Left lung (tissue), 10 donors: ENCODE results near the gene SPINK1. TPM values are rescaled to one million over a fixed set of nuclear protein-coding genes. Genes with fewer than 3 reads are reported as not detected.

Source experiments
- ATAC-seq: fragments of 200-7000 bp; cut with Tn5 transposase; one replicate; pipeline ENCODE4 v1.9.1; 2020; ENCODE audit warnings: moderate library complexity
- DNase-seq, 4 donors: peaks; one replicate each; pipeline ENCODE4 v3.0.0-alpha.2; 2013 to 2020
- H3K27ac ChIP-seq, 2 donors: fragments of 200-600 bp; sonication (generic) in 1 of 2; one replicate each; pipeline versions ENCODE4 v1.5.0 to v1.8.0; 2020 to 2021
- H3K27me3 ChIP-seq, 2 donors: fragments of 200-600 bp; sonication (generic) in 1 of 2; one replicate each; pipeline versions ENCODE4 v1.5.0 to v1.8.0; 2020 to 2021
- H3K36me3 ChIP-seq, 2 donors: fragments of 200-600 bp; sonication (generic) in 1 of 2; one replicate each; pipeline versions ENCODE4 v1.5.0 to v1.8.0; 2020 to 2021
- H3K4me1 ChIP-seq, 2 donors: fragments of 200-600 bp; one replicate each; pipeline ENCODE4 v1.8.0; 2021
- H3K4me3 ChIP-seq, 2 donors: fragments of 200-600 bp; sonication (generic) in 1 of 2; one replicate each; pipeline versions ENCODE4 v1.5.0 to v1.8.0; 2020 to 2021; ENCODE audit warnings: mild to moderate bottlenecking in 1 of 2
- H3K9me3 ChIP-seq, 2 donors: fragments of 200-600 bp; sonication (generic) in 1 of 2; one replicate each; pipeline versions ENCODE4 v1.5.0 to v1.8.0; 2020 to 2021
- CTCF ChIP-seq, 2 donors: fragments of 200-600 bp; sonication (generic) in 1 of 2; IDR thresholded peaks; one replicate each; pipeline versions ENCODE4 v1.5.0 to v1.8.0; 2021; ENCODE audit warnings: antibody characterized with exemption in 2 of 2
- intact Hi-C, 2 donors: fragments of 100-400 bp; cut with DNase I; formaldehyde crosslinking; loops; one replicate each; pipeline versions ENCODE4 v1.11.2 to v1.14.2; 2022
- polyA plus RNA-seq, 6 donors: library from polyadenylated mRNA; unstranded; fragments of 120-200 nt; gene quantifications; one replicate each; pipeline ENCODE4 v1.2.1, GENCODE V29; 2013; ENCODE audit not compliant: insufficient read length in 6 of 6
- total RNA-seq, 2 donors: library from RNA; stranded (reverse); fragmentation: NEBNext Ultra II Directional; extraction: Animal tissue kit (Norgen Biotek cat#: 25700); gene quantifications; one replicate each; pipeline ENCODE4 v1.2.1, GENCODE V29; 2021
- donor health status: DM: no; HTN: yes; CAD: no.
- donor health status: DM: no; HTN: no; CAD: no.

The SPINK1 gene
- total and polyA plus RNA-seq, 8 donors = 0.61 to 74.5 (median 1.4) TPM

GRCh38 chr5:147845618-147846017, 14.1 kb upstream of the SPINK1 start:
- Histone ChIP-seq H3K9me3 (no peaks in the 10 kb centered on the region), H3K27me3 (peaks cover 0 to 6% of the 10 kb centered on the region in 2 donors), H3K4me1 (no peaks in the 10 kb centered on the region), H3K36me3 (no peaks in the 10 kb centered on the region), H3K27ac (no peak overlapping the region), H3K4me3 (no peak overlapping the region)
- no peak for ATAC-seq
- no peak for DNase-seq
- no peak for TF ChIP-seq CTCF (IDR thresholded peaks at IDR 0.05)
- intact Hi-C loops = no loop called here

- intact Hi-C loops = no loop called here
- no peak for DNase-seq
- ATAC-seq = no peak
- Histone ChIP-seq H3K4me3 (no peak overlapping the region), H3K9me3 (no peaks in the 10 kb centered on the region), H3K27ac (no peak overlapping the region), H3K27me3 (peaks cover 0 to 6% of the 10 kb centered on the region in 2 donors), H3K36me3 (no peaks in the 10 kb centered on the region), H3K4me1 (no peaks in the 10 kb centered on the region)
- TF ChIP-seq CTCF (IDR thresholded peaks at IDR 0.05) = no peak
These were observed 13.4 kb upstream of the SPINK1 start for GRCh38 chr5:147844846-147845245.

- no peak for DNase-seq
- H3K27ac ChIP-seq = no peak overlapping the region
- no peaks in the 10 kb centered on the region for H3K9me3 ChIP-seq
- no peaks in the 10 kb centered on the region for H3K4me1 ChIP-seq
- H3K36me3 ChIP-seq = no peaks in the 10 kb centered on the region
- H3K27me3 ChIP-seq = peaks cover 0 to 6% of the 10 kb centered on the region in 2 donors
- intact Hi-C loops = no loop called here
- no peak for ATAC-seq
- no peak overlapping the region for H3K4me3 ChIP-seq
- TF ChIP-seq CTCF (IDR thresholded peaks at IDR 0.05) = no peak
These were observed 11.4 kb upstream of the SPINK1 start for GRCh38 chr5:147842869-147843268.

- Histone ChIP-seq H3K27ac (peak overlapping the region in 1 of 2 donors; percentile 16), H3K4me1 (no peaks in the 10 kb centered on the region), H3K36me3 (no peaks in the 10 kb centered on the region), H3K4me3 (no peak overlapping the region), H3K9me3 (no peaks in the 10 kb centered on the region), H3K27me3 (no peaks in the 10 kb centered on the region)
- TF ChIP-seq CTCF (IDR thresholded peaks at IDR 0.05) = no peak
- intact Hi-C loops = no loop called here
- DNase-seq (no peak), ATAC-seq (no peak)
These were observed 5.0 kb upstream of the SPINK1 start for GRCh38 chr5:147836439-147836838.

- ATAC-seq (peak; percentile 86), DNase-seq (no peak)
- no peaks in the 10 kb centered on the region for H3K9me3 ChIP-seq
- no peaks in the 10 kb centered on the region for H3K4me1 ChIP-seq
- H3K27me3 ChIP-seq = no peaks in the 10 kb centered on the region
- H3K4me3 ChIP-seq = no peak overlapping the region
- H3K27ac ChIP-seq = peak overlapping the region in 1 of 2 donors; percentile 16
- intact Hi-C loops = no loop called here
- TF ChIP-seq CTCF (IDR thresholded peaks at IDR 0.05) = no peak
- no peaks in the 10 kb centered on the region for H3K36me3 ChIP-seq
These were observed 3.9 kb upstream of the SPINK1 start for GRCh38 chr5:147835386-147835798.
